Suppressor macrophage (primary cell): ENCODE measurements around the gene TMEM168.
"Not testable (repeated sequence)": the region's sequence is repeated elsewhere in the genome, so short reads cannot be mapped to it uniquely, and the experiment has no call there.

Experiments used
- DNase-seq, 4 experiments: peaks; one replicate each; pipeline ENCODE4 v3.0.0-alpha.2; 2020 to 2022

The TMEM168 gene

DNA sequence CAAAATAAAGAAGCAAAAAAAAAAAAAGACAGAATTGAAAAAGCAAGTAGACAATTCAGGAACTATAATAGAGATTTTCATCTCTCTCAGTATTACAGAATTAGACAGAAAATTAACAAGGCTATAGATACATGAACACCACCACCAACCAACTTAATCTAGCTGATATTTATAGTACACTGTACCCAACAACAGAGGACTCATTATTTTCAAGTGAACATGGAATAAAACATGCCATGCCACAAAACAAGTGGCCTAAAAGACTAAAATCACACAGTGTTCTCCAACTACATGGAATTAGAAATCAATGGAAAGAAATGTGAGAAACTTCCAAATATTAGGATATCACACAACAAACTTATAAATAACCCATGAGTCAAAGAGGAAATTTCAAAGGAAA, 9.1 kb downstream of the TMEM168 start:
- DNase-seq: no peak

DNA sequence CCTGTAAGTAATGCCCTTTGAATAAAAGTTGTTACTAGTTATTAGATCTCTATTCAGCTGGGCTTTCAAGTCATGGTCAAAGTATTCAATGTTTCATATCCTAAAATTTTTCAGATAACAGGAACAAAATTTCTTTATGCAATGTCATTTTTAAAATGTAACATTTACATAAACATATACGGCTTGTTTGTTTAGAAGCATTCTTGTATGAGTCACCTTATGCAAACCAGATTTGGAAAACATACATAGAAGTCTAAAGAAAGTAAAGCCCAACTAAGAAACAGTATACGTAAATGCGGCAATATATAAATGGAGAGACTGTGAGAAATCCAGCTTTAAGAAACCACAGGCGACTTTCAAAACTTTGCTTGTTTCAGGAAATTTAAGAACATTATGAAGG, 10.5 kb downstream of the TMEM168 start:
- no peak for DNase-seq

DNA sequence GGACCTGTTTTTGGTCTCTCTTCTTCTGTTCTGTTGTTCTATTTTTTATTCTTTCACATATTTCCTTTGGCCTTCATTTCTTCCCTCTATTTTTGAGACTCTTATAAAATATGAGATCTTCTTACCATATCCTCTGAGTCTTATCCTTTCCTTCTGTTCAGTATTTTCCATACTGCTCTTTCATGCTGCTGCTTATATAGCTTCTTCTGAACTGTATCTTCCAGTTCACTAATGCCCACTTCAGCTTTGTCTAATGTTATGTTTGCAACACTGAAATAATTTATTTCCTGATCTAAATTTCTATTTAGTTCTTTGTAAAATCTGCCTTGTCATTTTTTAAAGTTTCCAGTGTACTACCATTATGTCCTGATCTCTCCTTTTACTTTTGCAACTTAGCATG, 12.8 kb downstream of the TMEM168 start:
- no peak for DNase-seq

DNA sequence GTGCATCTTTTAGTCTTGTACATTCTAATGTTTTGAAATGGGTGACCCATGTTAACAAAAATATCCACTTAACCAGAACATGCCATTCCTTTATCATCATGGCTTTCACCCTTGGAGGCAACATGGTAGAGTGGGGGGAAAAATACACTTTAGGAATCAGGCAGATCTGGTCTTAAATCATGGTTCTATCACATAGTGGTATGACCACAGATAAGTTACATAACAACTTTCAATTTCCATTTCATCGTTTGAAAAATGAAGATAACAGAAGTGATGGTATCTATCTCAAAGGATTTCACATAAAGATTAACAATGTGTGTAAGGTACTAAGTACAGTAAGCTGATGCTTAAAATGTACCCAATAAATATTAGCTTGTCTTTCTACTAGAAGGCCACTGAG, 19.0 kb downstream of the TMEM168 start:
- DNase-seq: no peak

DNA sequence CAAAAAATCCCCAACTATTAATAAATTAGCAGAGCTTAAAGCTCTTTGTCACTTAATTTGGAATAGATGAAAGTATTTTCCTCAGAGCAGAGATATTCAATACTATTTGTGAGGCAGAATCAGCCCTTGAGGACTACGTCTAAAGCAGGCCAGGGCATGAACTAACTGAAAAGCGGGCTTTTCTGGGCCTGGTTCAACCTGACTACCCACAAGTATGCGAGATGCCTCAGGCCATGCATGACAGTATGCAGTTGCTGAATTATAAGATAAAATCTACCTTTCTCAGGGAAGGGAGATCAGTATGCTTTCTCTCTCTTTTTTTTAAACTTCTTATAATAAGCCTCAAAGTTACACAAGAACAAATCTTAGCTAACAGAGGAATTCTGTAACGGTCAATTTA, 20.1 kb downstream of the TMEM168 start:
- no peak for DNase-seq

DNA sequence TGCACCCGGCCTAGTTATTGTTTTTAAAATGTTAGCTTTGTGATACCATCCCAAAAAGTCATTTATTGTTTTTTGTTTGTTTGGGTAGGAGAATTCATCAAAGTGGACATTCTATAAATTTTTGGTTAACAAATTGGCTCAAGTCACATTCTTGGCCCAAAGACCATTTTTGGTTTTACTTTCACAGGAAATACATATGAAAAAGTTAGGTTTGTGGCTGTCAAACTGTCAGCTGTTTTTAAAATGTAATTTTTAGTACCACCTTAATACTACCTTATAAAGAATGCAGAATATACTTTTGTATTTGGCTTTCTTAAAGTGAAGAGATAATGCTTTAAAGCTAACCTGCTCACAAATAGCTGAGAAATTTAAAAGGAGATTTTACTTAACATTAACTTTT, 25.1 kb downstream of the TMEM168 start:
- DNase-seq: no peak

DNA sequence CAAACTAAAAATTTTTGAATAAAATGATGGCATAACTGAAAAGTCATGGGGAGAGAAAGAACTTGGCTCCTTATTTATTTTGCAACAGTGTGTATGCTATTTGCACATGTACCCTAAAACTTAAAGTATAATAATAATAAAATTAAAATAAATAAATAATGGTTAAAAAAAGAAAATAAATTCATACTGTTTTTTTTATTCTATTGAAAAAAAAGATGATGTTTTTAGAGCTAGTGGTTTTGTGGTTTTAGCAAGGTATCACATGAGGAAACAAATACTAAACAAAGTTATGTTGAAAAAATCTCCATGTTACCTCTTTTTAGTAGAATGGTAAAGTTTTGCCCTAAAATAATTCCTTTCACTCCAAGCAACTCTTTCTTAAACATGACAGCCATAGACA, 26.2 kb downstream of the TMEM168 start:
- no peak for DNase-seq

DNA sequence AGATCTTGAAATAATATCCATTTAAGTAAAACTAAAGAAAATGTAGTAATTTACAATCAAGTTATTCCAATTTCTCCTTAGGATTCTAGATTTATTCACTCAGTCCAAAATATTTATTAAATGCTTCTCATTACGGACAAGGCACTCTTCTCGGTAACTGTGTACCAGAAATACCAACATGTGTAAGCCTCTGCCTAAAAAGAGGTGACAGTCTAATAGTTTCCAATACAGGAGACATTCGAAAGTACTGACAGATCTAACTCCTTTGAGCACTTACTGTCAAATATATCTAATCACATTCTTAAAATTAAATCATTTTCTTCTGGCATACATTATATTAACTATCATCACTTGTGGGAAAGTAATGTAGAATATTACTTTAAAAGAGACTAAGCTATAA, 26.9 kb downstream of the TMEM168 start:
- no peak for DNase-seq

DNA sequence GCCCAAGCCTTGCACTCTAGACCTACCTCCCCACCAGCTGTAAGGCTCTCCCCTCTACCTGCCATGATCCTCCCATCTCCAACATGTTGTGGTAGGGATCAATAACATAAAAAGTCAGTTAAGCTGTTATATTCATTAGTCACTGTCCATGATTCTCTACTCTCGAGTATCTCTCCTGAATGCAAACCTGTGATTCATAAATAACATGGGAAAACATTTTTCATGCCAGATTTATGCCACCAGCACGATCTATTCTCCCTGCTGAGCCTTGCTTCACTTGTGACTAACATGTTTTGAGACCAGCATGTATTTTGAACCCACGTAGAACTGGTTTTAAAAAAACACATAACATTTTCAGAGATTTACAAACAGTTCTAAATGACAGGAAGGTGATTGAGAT, 30.3 kb downstream of the TMEM168 start:
- DNase-seq: no peak

DNA sequence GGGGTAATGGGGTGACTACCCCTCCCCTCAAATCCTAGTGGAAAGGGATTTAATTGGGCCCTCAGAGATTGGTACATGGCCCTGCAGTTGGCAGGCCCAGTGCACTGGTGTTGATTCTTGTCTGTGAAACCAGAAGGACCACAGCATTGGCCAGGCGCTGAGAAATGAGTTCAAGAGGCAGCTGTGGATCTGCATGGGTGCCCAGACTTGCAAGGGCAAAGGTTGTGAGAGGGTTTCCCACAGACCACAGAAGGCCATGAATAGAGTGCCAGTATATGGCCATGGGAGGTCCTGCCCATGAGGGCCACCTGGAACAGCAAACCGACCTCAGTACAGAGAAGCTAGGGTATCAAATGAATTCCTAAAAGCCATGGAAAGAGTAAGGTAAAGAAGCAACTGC, 32.9 kb downstream of the TMEM168 start:
- no peak for DNase-seq

DNA sequence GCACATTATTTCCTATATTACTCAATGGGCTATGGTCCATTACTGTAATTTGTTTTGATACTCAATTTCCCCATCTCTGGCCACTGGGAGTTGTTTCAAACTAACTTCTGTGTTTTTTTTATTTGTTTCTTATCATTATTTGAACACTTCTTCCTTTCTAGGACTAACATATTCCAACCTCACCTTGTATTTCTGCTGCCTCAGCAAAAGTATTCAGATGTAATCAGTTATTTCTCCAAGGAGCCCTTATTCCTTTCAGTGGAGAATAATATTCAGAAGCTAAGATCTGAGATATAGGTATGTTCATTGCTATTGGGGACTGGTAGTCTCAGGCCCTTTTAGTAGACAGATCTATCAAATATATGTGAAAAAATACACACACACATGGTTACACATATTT, 36.9 kb downstream of the TMEM168 start:
- no peak for DNase-seq

DNA sequence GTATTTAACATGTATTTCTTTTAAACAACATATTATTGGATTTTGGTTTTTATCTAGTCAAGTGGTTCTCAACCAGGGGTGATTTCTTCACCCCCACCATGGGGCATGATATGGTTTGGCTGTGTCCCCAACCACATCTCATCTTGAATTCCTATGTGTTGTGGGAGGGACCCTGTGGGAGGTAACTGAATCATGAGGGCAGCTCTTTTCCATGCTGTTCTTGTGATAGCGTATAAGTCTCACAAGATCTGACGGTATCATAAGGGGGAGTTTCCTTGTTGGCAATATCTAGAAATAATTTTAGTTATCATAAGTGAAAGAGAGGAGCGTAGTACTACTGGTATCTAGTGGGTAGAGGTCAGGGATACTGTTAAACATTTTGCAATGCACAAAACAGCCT, 37.6 kb downstream of the TMEM168 start:
- DNase-seq: peak in 1 of 4 experiments; percentile 2

DNA sequence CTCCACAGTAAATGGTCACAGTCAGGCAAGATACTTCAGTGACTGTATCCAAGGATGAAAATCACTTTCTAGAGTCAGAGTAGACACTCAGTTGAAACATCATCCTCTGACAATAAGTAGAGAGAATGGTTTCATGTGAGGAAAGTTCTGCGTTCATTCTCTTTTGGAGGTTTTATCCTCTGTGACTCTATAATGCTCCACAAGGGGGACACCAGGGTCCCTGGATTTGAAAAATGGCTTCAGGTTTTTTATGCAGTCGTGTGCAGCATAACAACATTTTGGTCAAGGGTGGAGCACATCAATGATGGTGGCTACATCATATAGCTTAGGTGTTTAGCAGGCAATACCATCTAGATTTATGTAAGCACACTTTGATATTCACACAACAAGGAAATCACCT, 40.4 kb downstream of the TMEM168 start:
- no peak for DNase-seq

DNA sequence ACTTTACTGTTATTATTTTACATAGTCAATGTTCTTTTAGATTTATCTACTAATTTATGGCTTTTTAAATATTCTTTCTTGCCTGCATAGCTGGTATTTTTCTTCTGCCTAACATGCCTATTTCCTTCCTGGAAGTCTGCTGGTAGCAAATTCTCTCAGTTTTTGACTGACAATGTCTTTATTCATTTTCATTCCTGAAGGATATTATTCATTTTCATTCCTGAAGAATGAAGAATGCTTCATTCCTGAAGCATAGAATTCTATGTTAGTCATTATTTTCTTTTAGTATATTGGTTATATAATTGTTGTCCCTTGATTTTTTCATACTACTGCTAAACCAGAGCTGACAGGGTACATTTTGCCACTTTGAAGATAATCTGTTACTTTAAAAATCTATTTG, 41.8 kb downstream of the TMEM168 start:
- DNase-seq: no peak

DNA sequence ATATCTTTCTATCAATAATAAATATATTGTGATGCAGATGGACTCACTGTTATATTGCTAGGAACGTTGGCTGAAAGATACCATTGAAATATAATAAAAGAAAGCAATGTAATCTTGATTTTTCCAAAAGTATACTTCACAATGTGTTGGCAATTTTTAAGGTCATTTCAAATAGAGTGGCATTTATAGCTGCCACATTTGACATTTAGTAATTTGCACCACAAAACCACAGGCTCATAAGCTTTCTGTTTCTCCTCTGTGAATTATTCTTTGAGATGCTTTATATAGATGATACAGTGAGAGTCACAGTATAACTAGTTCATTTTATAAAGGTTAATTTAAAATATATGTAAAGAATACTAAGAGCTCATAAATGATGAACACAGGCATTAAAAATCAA, 44.6 kb downstream of the TMEM168 start:
- DNase-seq: no peak

DNA sequence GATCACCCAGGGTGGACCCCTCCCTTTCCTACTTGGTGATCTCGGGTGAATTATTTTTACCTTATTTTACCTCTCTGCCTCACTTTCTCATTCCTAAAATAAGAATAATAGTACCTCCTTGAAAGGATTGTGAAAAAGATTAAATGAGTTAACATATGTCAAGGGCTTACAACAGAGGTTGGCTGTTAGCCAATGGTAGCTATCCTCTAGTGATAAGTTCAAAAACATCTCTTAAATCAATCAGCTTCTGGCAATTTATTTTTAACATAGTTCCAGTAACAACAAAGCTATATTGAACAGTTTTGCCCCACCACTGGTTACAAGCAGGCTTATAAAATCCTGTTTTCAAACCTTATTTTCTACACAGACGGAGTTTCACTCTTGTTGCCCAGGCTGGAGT, 45.4 kb downstream of the TMEM168 start:
- DNase-seq: no peak

DNA sequence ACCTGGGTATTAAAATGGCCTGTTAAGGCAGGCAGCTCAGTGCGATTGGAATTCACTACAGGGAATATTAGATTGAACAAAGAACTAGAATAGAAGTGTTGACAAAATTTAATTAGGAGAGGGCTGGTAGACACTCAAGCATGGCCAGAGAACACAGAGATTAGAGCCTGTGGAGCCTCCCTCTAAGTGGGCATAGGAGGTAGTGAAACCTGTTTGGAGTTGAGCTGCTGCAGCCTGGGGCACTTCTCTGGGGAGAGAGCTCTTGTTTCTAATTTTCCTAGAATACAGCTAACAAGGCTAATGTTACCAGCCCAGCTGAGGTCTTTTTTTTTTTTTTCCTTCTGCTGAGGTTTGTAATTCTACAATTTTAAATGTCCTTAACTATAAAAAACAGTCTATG, 46.4 kb downstream of the TMEM168 start:
- DNase-seq: no peak

DNA sequence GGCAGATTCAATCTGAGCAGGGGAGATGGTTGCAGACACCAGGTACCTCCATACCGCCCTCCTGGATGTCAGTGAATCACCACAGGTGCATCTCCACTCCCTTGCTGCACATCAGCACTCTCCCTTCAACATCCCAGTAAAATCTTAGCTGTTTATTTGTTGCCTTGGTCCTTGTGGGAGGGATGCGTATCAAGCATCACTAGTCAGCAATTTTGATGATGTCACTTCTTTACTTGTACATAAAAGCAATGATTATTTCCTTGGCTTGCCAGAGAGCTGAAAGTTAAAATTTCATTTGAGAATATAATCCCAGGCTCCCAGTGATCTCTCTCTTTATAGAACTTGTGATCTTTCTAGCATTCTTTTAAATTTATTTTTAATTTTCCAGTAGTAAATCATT, 49.5 kb downstream of the TMEM168 start:
- no peak for DNase-seq

DNA sequence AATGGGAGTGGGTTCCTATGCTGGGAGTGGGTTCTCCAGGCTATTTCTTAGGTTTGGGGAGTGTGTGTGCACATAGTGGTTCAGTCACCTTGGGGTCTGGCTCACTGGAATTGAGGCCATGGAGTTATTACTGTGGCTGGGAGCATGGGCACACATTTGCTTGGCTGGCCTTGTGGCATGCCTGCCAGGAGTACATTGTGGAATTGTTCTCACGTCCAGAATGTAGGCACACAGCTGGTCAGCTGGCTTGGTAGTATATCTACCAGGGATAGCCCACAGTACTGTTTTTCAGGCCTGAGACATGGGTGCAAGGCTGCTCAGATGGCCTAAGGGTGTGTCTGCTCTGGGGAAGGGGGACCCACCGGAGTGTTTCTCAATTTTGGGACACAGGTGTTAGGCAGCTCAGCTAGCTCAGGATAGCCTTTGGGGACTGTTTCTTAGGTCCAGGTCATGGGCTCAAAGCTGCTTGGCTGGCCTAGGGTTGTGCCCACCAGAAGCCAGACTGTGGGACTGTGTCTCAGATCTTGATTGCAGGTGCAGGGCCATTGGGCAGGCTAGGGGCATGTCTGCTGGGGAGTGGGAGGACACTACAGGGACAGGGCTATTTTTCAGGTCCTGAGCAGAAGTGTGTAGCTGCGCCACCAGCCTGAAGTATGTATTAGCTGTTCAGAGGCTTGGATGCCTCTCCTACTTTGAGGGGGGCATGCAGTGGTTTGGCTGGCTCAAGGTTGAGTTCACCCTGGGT, 50.6 kb downstream of the TMEM168 start:
- DNase-seq: no peak

DNA sequence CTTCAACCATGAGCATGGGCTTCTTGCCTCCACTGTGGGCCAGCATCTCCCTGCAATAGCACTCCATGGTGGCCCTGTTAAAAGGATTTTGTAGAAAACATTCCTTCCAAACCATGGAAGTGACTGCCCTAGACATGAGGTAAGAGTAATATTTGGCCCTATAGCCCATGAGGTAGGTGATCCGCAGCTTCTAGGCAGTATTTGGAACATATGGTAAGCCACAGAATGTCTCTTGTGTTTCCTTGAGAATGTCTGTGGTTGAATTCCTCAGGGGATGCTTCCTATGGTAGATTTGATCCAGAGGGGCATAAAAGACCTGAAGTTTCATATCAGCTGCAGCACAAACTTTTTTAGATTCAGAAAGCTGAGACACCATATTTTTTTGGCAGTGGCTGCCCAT, 54.9 kb downstream of the TMEM168 start:
- DNase-seq: no peak

DNA sequence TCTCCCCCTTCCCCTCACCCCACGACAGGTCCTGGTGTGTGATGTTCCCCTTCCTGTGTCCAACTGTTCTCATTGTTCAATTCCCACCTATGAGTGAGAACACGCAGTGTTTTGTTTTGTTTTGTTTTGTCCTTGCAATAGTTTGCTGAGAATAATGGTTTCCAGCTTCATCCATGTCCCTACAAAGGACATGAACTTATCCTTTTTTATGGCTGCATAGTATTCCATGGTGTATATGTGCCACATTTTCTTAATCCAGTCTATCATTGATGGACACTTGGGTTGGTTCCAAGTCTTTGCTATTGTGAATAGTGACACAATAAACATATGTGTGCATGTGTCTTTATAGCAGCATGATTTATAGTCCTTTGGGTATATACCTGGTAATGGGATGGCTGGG, 58.9 kb downstream of the TMEM168 start:
- DNase-seq: not testable (repeated sequence)

DNA sequence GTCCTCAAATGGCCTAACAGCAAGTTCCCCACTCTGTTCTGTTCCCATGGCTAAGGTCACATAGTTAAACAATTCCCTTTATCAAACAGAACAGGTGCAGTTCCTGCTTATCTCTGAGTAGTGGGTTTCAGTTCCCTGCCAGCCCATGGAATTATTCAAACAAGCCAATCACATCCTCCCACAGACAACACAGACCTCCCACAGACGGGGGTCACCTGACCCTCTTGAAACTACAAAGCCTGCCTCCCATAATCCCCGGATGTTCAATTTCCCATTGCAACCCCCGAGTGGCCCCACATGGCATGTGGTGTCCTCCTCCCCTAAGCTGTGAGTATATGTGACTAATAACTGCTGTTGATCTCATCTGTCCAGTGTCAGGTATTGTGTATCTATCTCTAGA, 64.1 kb downstream of the TMEM168 start:
- DNase-seq: no peak

DNA sequence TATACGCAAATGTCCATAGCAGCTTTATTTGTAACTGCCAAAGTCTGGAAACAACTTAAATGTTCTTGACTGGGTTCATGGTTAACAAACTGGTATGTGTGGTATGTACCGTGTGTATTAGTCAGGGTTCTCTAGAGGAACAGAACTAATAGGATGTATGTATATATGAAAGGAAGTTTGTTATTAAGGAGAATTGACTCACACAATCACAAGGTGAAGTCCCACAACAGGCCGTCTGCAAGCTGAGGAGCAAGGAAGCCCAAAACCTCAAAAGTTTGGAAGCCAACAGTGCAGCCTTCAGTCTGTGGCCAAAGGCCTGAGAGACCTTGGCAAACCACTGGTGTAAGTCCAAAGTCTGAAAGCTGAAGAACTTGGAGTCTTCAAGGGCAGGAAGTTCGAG, 66.8 kb downstream of the TMEM168 start:
- DNase-seq: no peak

DNA sequence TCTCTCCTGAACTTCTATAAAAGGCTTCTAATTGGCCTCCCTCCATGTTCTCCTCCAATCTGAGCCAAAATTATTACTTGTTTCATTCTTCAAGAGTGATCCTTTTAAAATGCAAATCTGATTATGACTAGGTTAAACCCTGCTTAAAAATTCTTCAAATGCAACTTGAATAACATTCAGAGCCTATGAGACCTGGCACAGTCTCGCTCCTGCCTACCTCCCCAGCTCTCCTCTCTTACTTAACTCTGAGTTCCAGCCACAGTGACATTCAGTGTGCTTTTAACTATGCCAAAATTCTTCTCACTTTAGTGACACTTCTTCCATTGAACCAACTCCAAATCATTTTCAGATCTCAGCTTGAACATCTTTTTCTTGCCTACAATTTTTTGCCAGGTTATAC, 68.8 kb downstream of the TMEM168 start:
- no peak for DNase-seq

DNA sequence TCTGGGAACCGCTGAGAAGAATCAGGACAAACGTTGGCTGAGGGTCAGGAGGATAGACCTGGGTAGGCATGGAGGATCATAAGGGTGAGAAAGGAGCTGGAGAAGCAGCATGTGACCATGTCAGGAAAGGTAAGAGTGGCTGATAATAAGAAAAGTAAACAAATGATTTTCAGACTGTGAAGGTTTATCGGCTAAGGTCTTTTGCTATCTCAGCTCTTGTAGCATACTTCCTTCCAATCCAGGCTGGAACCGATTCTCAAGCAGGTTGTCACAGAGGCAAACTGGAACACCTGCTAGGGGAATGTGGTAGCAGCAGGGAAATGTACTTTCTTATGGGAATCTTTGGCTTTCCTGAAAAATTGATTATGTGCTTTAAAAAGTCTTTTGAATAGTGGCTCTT, 74.7 kb downstream of the TMEM168 start:
- DNase-seq: no peak
